ENCODE data around the gene FAM89A.

GRCh38 chr1:231075020-231075419, 35.0 kb upstream of the FAM89A start:
- no peak for TF ChIP-seq CTCF (IDR thresholded peaks at IDR 0.05)
- TF ChIP-seq POLR2A (IDR thresholded peaks at IDR 0.05), result no peak
- TF ChIP-seq POLR2AphosphoS5 (IDR thresholded peaks at IDR 0.05; ENCODE audit: insufficient read depth in 1 of 2, low read depth in 1 of 2), result no peak

Measured in vagina (tissue), 2 donors.